Measurements from ENCODE around the gene USH2A.
"Not testable (repeated sequence)": the region's sequence is repeated elsewhere in the genome, so short reads cannot be mapped to it uniquely, and the experiment has no call there.

Gene USH2A

GRCh38 chr1:216350186-216350585 lies 73.1 kb downstream of the USH2A start:
- no peaks in the 10 kb centered on the region for H3K79me2 ChIP-seq (ENCODE audit: insufficient read depth, low read length)
- no peak overlapping the region for H3K9ac ChIP-seq (ENCODE audit: low read length)
- TF ChIP-seq CTCF (IDR thresholded peaks at IDR 0.05; ENCODE audit: insufficient read depth, low read length, poor library complexity, severe bottlenecking) (no peak), EZH2phosphoT487 (conservative IDR thresholded peaks at IDR 0.05; ENCODE audit: low read length) (no peak)
- no peaks in the 10 kb centered on the region for H3K36me3 ChIP-seq (ENCODE audit: low read length)
- no peak overlapping the region for H2AFZ ChIP-seq (ENCODE audit: low read depth, low read length, severe bottlenecking)
- no peaks in the 10 kb centered on the region for H3K9me2 ChIP-seq (replicated peaks; ENCODE audit: insufficient read depth, low read length)
- H3K4me2 ChIP-seq (ENCODE audit: low read depth, low read length, poor library complexity, severe bottlenecking) = no peak overlapping the region
- no peaks in the 10 kb centered on the region for H4K20me1 ChIP-seq (ENCODE audit: low read depth, low read length)
- H3K9me3 ChIP-seq (ENCODE audit: insufficient read depth, low read length) = no peaks in the 10 kb centered on the region
- H3K4me3 ChIP-seq (ENCODE audit: insufficient read depth, low read length, poor library complexity, severe bottlenecking) = no peak overlapping the region
- no peaks in the 10 kb centered on the region for H3F3A ChIP-seq (ENCODE audit: insufficient read depth)
- H3K27ac ChIP-seq (ENCODE audit: low read depth, low read length) = no peak overlapping the region
- no peaks in the 10 kb centered on the region for H3K27me3 ChIP-seq (ENCODE audit: low read length)

GRCh38 chr1:216346526-216346925 lies 76.7 kb downstream of the USH2A start:
- Histone ChIP-seq H3K4me3 (ENCODE audit: insufficient read depth, low read length, poor library complexity, severe bottlenecking) (no peak overlapping the region), H3F3A (ENCODE audit: insufficient read depth) (no peaks in the 10 kb centered on the region), H3K27ac (ENCODE audit: low read depth, low read length) (no peak overlapping the region), H3K4me2 (ENCODE audit: low read depth, low read length, poor library complexity, severe bottlenecking) (no peak overlapping the region), H2AFZ (ENCODE audit: low read depth, low read length, severe bottlenecking) (no peak overlapping the region), H4K20me1 (ENCODE audit: low read depth, low read length) (no peaks in the 10 kb centered on the region), H3K9me3 (ENCODE audit: insufficient read depth, low read length) (no peaks in the 10 kb centered on the region), H3K36me3 (ENCODE audit: low read length) (no peaks in the 10 kb centered on the region), H3K9ac (ENCODE audit: low read length) (no peak overlapping the region), H3K27me3 (ENCODE audit: low read length) (no peaks in the 10 kb centered on the region), H3K79me2 (ENCODE audit: insufficient read depth, low read length) (no peaks in the 10 kb centered on the region), H3K9me2 (replicated peaks; ENCODE audit: insufficient read depth, low read length) (no peaks in the 10 kb centered on the region)
- TF ChIP-seq EZH2phosphoT487 (conservative IDR thresholded peaks at IDR 0.05; ENCODE audit: low read length) = no peak
- TF ChIP-seq CTCF (IDR thresholded peaks at IDR 0.05; ENCODE audit: insufficient read depth, low read length, poor library complexity, severe bottlenecking) = no peak

- not testable (repeated sequence) for H3K9me3 ChIP-seq (ENCODE audit: insufficient read depth, low read length); H3K4me3 ChIP-seq (ENCODE audit: insufficient read depth, low read length, poor library complexity, severe bottlenecking); H4K20me1 ChIP-seq (ENCODE audit: low read depth, low read length); H3K36me3 ChIP-seq (ENCODE audit: low read length); H3K27me3 ChIP-seq (ENCODE audit: low read length); H2AFZ ChIP-seq (ENCODE audit: low read depth, low read length, severe bottlenecking); H3K9me2 ChIP-seq (replicated peaks; ENCODE audit: insufficient read depth, low read length); H3K4me2 ChIP-seq (ENCODE audit: low read depth, low read length, poor library complexity, severe bottlenecking); H3K79me2 ChIP-seq (ENCODE audit: insufficient read depth, low read length); H3K27ac ChIP-seq (ENCODE audit: low read depth, low read length); H3K9ac ChIP-seq (ENCODE audit: low read length); H3F3A ChIP-seq (ENCODE audit: insufficient read depth)
Measured at GRCh38 chr1:216340542-216340941, 82.7 kb downstream of the USH2A start.

GRCh38 chr1:216332462-216332861 lies 90.8 kb downstream of the USH2A start:
- Histone ChIP-seq H3K9ac (ENCODE audit: low read length) (no peak overlapping the region), H3K27me3 (ENCODE audit: low read length) (no peaks in the 10 kb centered on the region), H4K20me1 (ENCODE audit: low read depth, low read length) (no peaks in the 10 kb centered on the region), H3K9me3 (ENCODE audit: insufficient read depth, low read length) (no peaks in the 10 kb centered on the region), H3K36me3 (ENCODE audit: low read length) (no peaks in the 10 kb centered on the region), H3K9me2 (replicated peaks; ENCODE audit: insufficient read depth, low read length) (no peaks in the 10 kb centered on the region), H3F3A (ENCODE audit: insufficient read depth) (no peaks in the 10 kb centered on the region), H2AFZ (ENCODE audit: low read depth, low read length, severe bottlenecking) (no peak overlapping the region), H3K4me3 (ENCODE audit: insufficient read depth, low read length, poor library complexity, severe bottlenecking) (no peak overlapping the region), H3K27ac (ENCODE audit: low read depth, low read length) (no peak overlapping the region), H3K79me2 (ENCODE audit: insufficient read depth, low read length) (no peaks in the 10 kb centered on the region), H3K4me2 (ENCODE audit: low read depth, low read length, poor library complexity, severe bottlenecking) (no peak overlapping the region)
- TF ChIP-seq EZH2phosphoT487 (conservative IDR thresholded peaks at IDR 0.05; ENCODE audit: low read length) (no peak), CTCF (IDR thresholded peaks at IDR 0.05; ENCODE audit: insufficient read depth, low read length, poor library complexity, severe bottlenecking) (no peak)

Data from SU-DHL-6 (cell line).